T1000 (cell line): Measurements from ENCODE around the gene ZNF219.

ENCODE experiments used
- DNase-seq: peaks from one replicate; lab custom pipeline; 2025; ENCODE audit warnings: mixed read lengths; lab: John Stamatoyannopoulos, UW

Gene ZNF219

GRCh38 chr14:21098076-21098891, at the start of gene ZNF219:
Gene ZNF219 (minus strand): TSS chr14:21098655. CDS start chr14:21093591, 5,064 bp downstream.
- no peak for DNase-seq

- DNase-seq, result no peak
Observed at GRCh38 chr14:21145437-21145836, 47.0 kb upstream of the ZNF219 start.

GRCh38 chr14:21142357-21142756, 43.9 kb upstream of the ZNF219 start:
- no peak for DNase-seq

GRCh38 chr14:21136024-21136423, 37.6 kb upstream of the ZNF219 start:
- no peak for DNase-seq

GRCh38 chr14:21133901-21134300, 35.4 kb upstream of the ZNF219 start:
- DNase-seq, result no peak

- no peak for DNase-seq
Observed at GRCh38 chr14:21123429-21123828, 25.0 kb upstream of the ZNF219 start.

GRCh38 chr14:21121122-21121521, 22.7 kb upstream of the ZNF219 start:
- DNase-seq, result no peak

GRCh38 chr14:21120686-21121085, 22.2 kb upstream of the ZNF219 start:
- no peak for DNase-seq

- no peak for DNase-seq
Observed at GRCh38 chr14:21118933-21119332, 20.5 kb upstream of the ZNF219 start.

GRCh38 chr14:21113369-21113768, 14.9 kb upstream of the ZNF219 start:
- no peak for DNase-seq

GRCh38 chr14:21112255-21112654, 13.8 kb upstream of the ZNF219 start:
- DNase-seq, result no peak

- DNase-seq, result no peak
Observed at GRCh38 chr14:21109377-21110138, 11.1 kb upstream of the ZNF219 start.

GRCh38 chr14:21108791-21109190, 10.3 kb upstream of the ZNF219 start:
- no peak for DNase-seq

- DNase-seq, result no peak
Observed at GRCh38 chr14:21107283-21107800, 8.9 kb upstream of the ZNF219 start.

- peak; percentile 28 for DNase-seq
Observed at GRCh38 chr14:21106498-21107282, 8.2 kb upstream of the ZNF219 start.

GRCh38 chr14:21106176-21106497, 7.7 kb upstream of the ZNF219 start:
- no peak for DNase-seq

GRCh38 chr14:21105095-21105494, 6.6 kb upstream of the ZNF219 start:
- DNase-seq, result no peak

- peak; percentile 39 for DNase-seq
Observed at GRCh38 chr14:21104448-21105060, 6.1 kb upstream of the ZNF219 start.

GRCh38 chr14:21103710-21104447, 5.4 kb upstream of the ZNF219 start:
- DNase-seq, result peak; percentile 92

GRCh38 chr14:21103411-21103709, 4.9 kb upstream of the ZNF219 start:
- DNase-seq, result no peak
